T-helper 17 cell (primary cell): Measurements from ENCODE around the gene FAIM. TPM values are rescaled to one million over a fixed set of nuclear protein-coding genes. Genes with fewer than 3 reads are reported as not detected.

ENCODE experiments used
- ATAC-seq: fragments of 150-1000 bp; cut with Tn5 transposase; 2 replicates; pipeline ENCODE4 v1.10.0; 2021; ENCODE audit warnings: mild to moderate bottlenecking, moderate library complexity
- DNase-seq, 3 donors: peaks; one replicate each; pipeline versions ENCODE4 v3.0.0 to v3.0.0-alpha.2; 2020 to 2021
- H3K9me3 ChIP-seq: one replicate; pipeline ENCODE4 v1.7.0; 2013; ENCODE audit warnings: low read length, mild to moderate bottlenecking; ENCODE audit not compliant: control insufficient read depth, poor library complexity, severe bottlenecking
- H3K27ac Mint-ChIP-seq: one replicate; pipeline ENCODE4 v1.8.0; 2022; ENCODE audit warnings: mild to moderate bottlenecking, moderate library complexity, mixed read lengths
- H3K27me3 Mint-ChIP-seq: one replicate; pipeline ENCODE4 v1.8.0; 2022; ENCODE audit warnings: mixed read lengths
- H3K36me3 Mint-ChIP-seq: one replicate; pipeline ENCODE4 v1.8.0; 2022; ENCODE audit warnings: low read depth, mixed read lengths
- H3K4me1 Mint-ChIP-seq: one replicate; pipeline ENCODE4 v1.8.0; 2022; ENCODE audit warnings: mild to moderate bottlenecking, mixed read lengths
- H3K4me3 Mint-ChIP-seq: one replicate; pipeline ENCODE4 v1.8.0; 2022; ENCODE audit warnings: mild to moderate bottlenecking, moderate library complexity, mixed read lengths
- total RNA-seq, 4 donors: library from RNA in 2 of 4; stranded (reverse) in 2 of 4; gene quantifications; one replicate each; pipeline ENCODE4 v1.2.3 and lab custom pipeline; 2022 to 2026

Gene FAIM
- total RNA-seq, 2 donors from 2014 or later: 2.1 to 2.2 TPM

DNA sequence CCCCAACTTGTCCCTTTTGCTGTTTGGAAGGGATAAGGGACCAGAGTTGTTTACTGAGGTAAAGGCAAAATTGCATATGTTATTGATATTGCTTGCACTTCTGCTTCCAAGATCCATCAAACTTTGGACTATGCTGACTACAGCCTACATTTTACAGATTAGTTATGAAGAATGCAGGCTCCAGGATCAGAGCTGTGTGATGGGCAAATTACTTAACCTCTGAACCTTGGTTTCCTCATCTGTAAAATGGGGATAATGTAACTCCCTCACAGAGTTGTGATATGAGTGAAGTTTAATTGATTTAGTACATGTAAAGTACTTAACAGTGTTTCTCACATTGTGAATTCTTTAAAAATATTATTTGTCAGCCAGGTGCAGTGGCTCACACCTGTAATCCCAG lies 15.9 kb downstream of the FAIM start:
- H3K27me3 Mint-ChIP-seq: no peaks in the 10 kb centered on the region
- peaks cover under 1% of the 10 kb centered on the region for H3K36me3 Mint-ChIP-seq
- H3K27ac Mint-ChIP-seq: no peak overlapping the region
- DNase-seq (no peak), ATAC-seq (no peak)
- no peaks in the 10 kb centered on the region for H3K9me3 ChIP-seq
- H3K4me1 Mint-ChIP-seq: no peaks in the 10 kb centered on the region
- no peak overlapping the region for H3K4me3 Mint-ChIP-seq

DNA sequence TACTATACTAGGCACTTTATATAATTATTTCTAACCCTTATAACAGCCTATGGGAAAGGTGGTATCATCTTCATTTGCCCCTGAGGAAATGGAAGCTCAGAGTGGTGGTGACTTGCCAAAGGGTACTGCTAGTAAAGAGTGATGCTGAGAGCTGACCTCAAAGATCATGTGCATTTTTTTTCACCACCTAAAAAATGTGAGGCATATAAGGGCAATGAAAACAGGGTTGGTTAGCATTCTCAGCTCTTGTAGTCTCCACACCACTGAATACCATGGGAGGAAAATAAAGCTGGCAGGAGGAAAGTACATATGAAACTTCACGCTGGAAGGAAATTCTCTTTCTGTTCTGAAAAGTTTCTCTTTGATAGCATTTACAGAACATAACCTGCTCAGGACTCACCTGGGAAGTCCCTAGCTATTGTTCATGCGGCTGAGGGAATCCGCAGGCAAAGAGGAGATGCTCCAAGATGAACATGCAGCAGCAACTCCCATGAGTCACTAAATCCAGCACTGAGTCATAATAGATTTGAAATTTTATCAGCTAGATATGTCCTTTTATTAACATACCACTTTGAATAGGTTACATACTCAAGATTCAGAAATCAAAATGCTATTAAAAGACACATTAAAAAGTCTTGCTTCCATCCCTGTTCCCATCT lies 17.3 kb downstream of the FAIM start:
- Mint-ChIP-seq H3K4me1 (no peaks in the 10 kb centered on the region), H3K27me3 (no peaks in the 10 kb centered on the region)
- no peak for ATAC-seq

DNA sequence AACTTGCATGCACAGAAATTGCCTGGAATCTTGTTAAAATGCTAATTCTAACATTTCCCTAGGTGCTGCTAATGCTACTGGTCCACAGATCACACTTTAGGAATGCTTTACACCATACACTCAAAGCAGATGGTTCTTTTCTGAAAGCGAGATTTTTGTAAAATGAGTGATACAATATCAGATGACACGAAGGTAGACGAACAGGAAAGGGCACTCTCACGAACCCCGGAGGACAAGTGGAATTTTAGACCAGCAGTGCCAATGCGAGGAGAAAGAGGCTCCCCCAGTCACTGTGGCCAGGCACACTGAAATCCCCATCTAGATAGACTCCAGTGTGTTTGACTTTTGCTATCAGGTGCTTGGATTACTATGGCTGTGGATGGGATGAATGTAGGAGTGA lies 21.0 kb downstream of the FAIM start:
- Mint-ChIP-seq H3K4me3 (no peak overlapping the region), H3K27ac (peak overlapping the region; percentile 56)

More for the DNA sequence above, 17.3 kb downstream of the FAIM start:
- Mint-ChIP-seq H3K27ac (no peak overlapping the region), H3K4me3 (no peak overlapping the region), H3K36me3 (peaks cover 4% of the 10 kb centered on the region)
- no peaks in the 10 kb centered on the region for H3K9me3 ChIP-seq
- no peak for DNase-seq

DNA sequence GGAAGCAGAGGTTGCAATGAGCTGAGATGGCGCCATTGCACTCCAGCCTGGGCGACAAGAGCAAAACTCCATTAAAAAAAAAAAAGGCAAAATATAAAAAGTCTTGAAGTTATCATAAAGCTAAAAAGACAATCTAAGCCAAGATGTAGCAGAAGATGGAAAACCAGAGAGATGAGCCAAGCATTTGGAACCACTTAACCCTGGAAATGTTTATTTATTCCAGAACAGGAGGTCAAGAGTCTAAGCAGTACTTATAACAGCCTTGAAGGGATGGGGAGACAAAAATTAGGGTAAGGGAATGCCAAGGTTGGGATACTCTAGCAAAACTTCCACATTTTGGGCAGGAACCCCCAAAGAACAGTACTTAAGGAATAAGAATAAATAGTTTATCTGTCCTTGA lies 30.1 kb downstream of the FAIM start:
- DNase-seq (no peak), ATAC-seq (no peak)
- no peaks in the 10 kb centered on the region for H3K27me3 Mint-ChIP-seq
- no peak overlapping the region for H3K4me3 Mint-ChIP-seq
- no peak overlapping the region for H3K27ac Mint-ChIP-seq
- H3K4me1 Mint-ChIP-seq: no peaks in the 10 kb centered on the region
- no peaks in the 10 kb centered on the region for H3K9me3 ChIP-seq
- H3K36me3 Mint-ChIP-seq: no peaks in the 10 kb centered on the region

More for the DNA sequence above, 21.0 kb downstream of the FAIM start:
- Mint-ChIP-seq H3K27me3 (no peaks in the 10 kb centered on the region), H3K4me1 (no peaks in the 10 kb centered on the region), H3K36me3 (peaks cover 4% of the 10 kb centered on the region)
- ATAC-seq (no peak), DNase-seq (no peak)
- H3K9me3 ChIP-seq: no peaks in the 10 kb centered on the region

DNA sequence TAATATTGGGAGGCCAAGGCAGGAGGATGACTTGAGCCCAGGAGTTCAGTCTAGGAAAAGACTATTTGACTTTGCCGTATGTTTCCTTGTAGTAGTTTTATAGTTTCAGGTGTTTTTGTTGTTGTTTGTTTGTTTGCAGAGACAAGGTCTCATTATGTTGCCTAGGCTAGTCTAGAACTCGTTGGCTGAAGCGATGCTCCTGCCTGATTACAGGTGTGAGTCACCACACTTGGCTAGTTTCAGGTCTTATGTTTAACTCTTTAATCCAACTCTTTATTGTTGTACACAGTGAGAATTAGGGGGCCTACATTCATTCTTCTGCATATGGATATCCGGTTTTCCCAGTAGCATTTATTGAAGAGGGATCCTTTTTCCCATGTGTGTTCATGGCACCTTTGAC lies 32.0 kb downstream of the FAIM start:
- Mint-ChIP-seq H3K4me1 (no peaks in the 10 kb centered on the region), H3K27ac (no peak overlapping the region), H3K27me3 (no peaks in the 10 kb centered on the region), H3K4me3 (no peak overlapping the region), H3K36me3 (no peaks in the 10 kb centered on the region)
- DNase-seq (no peak), ATAC-seq (no peak)
- H3K9me3 ChIP-seq: no peaks in the 10 kb centered on the region

DNA sequence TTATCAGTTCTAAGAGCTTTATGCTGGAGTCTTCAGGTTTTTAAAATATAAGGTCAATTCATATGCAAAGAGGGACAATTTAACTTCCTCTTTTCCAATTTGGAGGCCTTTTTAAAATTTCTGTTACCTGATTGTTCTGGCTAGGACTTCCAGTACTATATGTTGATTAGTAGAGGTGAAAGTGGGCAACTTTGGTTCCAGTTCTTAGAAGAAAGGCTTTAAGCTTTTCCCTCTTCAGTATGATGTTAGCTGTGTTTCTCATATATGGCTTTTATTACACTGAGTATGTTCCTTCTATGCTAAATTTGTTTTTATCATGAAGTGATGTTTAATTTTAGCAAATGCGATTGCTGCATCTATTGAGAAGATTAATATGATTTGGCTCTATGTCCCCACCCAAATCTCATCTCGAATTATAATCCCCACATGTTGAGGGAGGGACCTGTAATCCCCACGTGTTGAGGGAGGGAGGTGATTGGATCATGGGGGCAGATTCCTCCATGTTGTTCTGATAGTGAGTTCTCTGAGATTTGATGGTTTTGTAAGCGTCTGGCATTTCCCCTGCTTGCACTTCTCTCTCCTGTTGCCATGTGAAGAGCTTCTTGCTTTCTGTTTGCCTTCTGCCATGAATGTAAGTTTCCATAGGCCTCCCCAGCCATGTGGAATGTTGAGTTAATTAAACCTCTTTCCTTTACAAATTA lies 33.8 kb downstream of the FAIM start:
- Mint-ChIP-seq H3K36me3 (no peaks in the 10 kb centered on the region), H3K4me3 (no peak overlapping the region), H3K4me1 (no peaks in the 10 kb centered on the region), H3K27ac (no peak overlapping the region), H3K27me3 (no peaks in the 10 kb centered on the region)
- no peak for DNase-seq
- ATAC-seq: no peak
- H3K9me3 ChIP-seq: no peaks in the 10 kb centered on the region

DNA sequence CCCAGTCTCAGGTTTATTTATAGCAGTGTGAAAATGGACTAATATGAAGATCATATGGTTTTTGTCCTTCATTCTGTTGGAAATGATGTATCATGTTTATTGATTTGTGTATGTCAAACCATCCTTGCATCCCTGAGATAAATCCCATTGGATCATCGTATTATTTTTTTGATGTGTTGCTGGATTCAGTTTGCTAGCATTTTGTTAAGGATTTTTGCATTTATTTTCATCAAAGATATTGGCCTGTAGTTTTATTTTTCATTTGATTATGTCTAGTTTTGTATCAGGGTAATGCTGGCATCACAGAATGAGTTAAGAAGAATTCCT lies 34.3 kb downstream of the FAIM start:
- ATAC-seq: no peak
- DNase-seq: no peak
- no peak overlapping the region for H3K27ac Mint-ChIP-seq
- H3K36me3 Mint-ChIP-seq: no peaks in the 10 kb centered on the region
- no peaks in the 10 kb centered on the region for H3K9me3 ChIP-seq
- no peak overlapping the region for H3K4me3 Mint-ChIP-seq
- no peaks in the 10 kb centered on the region for H3K27me3 Mint-ChIP-seq
- no peaks in the 10 kb centered on the region for H3K4me1 Mint-ChIP-seq

DNA sequence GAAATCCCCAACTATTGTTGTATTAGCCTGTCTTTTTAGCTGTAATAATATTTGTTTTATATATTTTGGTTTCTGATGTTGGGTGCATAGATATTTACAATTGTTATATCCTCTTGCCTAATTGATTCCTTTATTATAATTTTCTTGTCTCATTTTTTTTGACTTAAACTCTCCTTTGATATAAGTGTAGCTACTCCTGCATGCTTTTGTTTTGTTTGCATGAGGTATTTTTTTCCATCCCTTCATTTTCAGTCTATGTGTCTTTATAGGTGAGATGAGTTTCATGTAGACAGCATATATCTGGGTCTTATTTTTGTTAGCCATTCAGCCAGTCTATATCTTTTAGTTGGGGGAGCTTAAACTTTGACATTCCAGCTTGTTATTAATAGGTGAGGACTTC lies 37.4 kb downstream of the FAIM start:
- ATAC-seq (no peak), DNase-seq (no peak)
- no peak overlapping the region for H3K27ac Mint-ChIP-seq
- H3K9me3 ChIP-seq: no peaks in the 10 kb centered on the region
- peaks cover 2% of the 10 kb centered on the region for H3K36me3 Mint-ChIP-seq
- H3K27me3 Mint-ChIP-seq: no peaks in the 10 kb centered on the region
- no peak overlapping the region for H3K4me3 Mint-ChIP-seq
- H3K4me1 Mint-ChIP-seq: no peaks in the 10 kb centered on the region

DNA sequence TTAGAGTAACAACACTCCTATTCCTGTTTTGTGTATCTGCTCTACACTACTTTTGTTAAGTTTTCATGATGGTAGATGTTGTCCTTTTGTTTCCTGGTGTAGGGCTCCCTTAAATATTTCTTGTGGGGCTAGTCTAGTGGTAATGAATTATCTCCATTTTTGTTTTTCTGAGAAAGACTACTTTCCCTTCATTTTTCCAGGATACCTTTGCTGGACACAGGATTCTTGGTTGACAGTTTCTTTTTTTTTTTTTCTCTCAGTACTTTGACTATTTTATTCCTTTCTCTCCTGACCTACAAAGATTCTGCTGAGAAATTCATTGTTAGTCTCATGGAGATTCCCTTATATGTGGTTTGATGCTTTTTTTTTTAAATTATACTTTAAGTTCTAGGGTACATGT lies 37.9 kb downstream of the FAIM start:
- H3K9me3 ChIP-seq: no peaks in the 10 kb centered on the region
- DNase-seq: no peak
- Mint-ChIP-seq H3K4me3 (no peak overlapping the region), H3K27ac (no peak overlapping the region), H3K4me1 (no peaks in the 10 kb centered on the region), H3K27me3 (no peaks in the 10 kb centered on the region), H3K36me3 (peaks cover 5% of the 10 kb centered on the region)
- no peak for ATAC-seq

DNA sequence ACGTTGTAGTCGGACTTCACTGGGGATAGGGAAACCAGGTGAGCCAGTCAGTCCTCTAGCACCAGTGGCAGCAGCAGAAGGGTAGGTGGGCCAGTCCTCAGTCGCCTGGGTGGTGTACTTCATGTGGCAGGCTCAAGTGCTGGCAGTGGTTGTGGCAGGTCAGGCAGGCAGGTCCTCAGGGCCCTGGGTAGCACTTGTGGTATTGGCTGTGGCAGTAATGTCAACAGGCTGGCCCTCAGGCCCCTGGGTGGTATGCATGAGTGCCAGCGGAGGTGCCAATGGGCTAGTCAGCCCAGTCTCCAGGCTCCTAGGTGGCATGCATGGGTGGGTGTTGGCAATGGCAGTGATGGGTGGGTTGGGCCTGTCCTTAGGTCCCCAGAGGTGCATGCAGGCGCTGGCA lies 40.6 kb downstream of the FAIM start:
- Mint-ChIP-seq H3K27me3 (no peaks in the 10 kb centered on the region), H3K4me3 (no peak overlapping the region), H3K27ac (no peak overlapping the region), H3K36me3 (peaks cover 5% of the 10 kb centered on the region), H3K4me1 (no peaks in the 10 kb centered on the region)
- no peaks in the 10 kb centered on the region for H3K9me3 ChIP-seq
- ATAC-seq: no peak
- DNase-seq: no peak

DNA sequence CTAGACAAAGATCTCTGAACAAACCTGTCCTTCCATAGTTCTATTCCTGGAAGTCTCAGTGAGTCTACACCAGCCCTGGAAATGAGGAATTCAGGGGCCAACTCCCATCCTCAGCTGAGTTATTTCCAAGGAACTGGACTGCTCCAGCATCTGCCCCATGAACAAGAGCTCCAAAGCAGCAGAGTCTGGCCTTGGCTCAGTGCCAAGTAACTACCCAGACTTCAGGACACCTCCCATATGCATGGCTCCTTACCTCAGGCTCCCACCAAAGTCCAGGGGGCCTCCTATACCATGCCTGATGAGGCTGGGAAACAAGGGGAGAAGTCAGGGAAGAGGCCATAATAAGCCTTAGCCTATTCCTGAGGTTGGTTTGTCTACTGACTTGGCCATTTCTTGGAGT lies 45.0 kb downstream of the FAIM start:
- ATAC-seq (no peak), DNase-seq (no peak)
- Mint-ChIP-seq H3K36me3 (peaks cover 18% of the 10 kb centered on the region), H3K4me3 (no peak overlapping the region), H3K4me1 (no peaks in the 10 kb centered on the region), H3K27me3 (no peaks in the 10 kb centered on the region), H3K27ac (no peak overlapping the region)
- no peaks in the 10 kb centered on the region for H3K9me3 ChIP-seq

DNA sequence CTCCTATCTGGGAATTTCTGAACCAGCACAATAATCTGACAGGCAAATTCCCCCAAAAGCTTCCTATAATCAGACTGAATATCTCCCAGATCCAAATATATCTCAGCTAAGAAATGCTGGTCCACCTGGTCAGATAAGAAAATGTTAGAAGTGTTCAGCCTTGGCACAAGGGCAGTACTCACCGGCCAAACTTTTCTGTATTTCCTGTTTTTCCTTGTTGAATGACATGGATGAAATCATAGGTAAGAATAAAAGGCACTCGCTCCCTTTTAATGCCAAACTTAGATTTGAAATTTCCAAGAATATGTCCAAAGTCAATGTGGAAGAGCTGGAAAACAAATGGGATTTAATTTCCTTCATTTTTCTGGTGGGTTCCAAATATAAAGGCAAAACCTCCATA lies 48.9 kb downstream of the FAIM start:
- Mint-ChIP-seq H3K36me3 (peaks cover 13% of the 10 kb centered on the region), H3K4me1 (no peaks in the 10 kb centered on the region), H3K27me3 (no peaks in the 10 kb centered on the region), H3K4me3 (no peak overlapping the region), H3K27ac (no peak overlapping the region)
- no peak for ATAC-seq
- H3K9me3 ChIP-seq: no peaks in the 10 kb centered on the region
- DNase-seq: no peak

DNA sequence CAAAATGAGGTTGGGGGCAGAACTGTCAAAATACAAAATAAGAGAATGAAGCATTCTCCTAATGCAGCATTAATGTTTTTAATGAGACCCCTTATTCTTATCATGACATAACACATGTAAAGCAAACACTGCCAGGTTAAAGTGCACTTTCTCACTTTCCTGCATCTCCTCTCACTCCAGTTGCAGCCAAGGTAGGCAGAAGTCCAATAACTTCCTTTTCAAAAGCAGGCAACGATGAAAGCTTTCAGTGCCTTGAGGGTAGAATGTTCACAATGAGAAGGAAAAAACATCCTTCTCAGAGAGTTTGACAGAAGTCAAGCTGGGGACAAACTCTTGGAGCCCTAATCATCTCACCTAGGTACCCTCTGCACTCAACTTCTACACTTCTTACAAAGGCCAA lies 59.5 kb downstream of the FAIM start:
- Mint-ChIP-seq H3K36me3 (peaks cover 18% of the 10 kb centered on the region), H3K27me3 (no peaks in the 10 kb centered on the region), H3K27ac (no peak overlapping the region), H3K4me1 (peaks cover 7% of the 10 kb centered on the region), H3K4me3 (no peak overlapping the region)
- DNase-seq (no peak), ATAC-seq (no peak)
- no peaks in the 10 kb centered on the region for H3K9me3 ChIP-seq

DNA sequence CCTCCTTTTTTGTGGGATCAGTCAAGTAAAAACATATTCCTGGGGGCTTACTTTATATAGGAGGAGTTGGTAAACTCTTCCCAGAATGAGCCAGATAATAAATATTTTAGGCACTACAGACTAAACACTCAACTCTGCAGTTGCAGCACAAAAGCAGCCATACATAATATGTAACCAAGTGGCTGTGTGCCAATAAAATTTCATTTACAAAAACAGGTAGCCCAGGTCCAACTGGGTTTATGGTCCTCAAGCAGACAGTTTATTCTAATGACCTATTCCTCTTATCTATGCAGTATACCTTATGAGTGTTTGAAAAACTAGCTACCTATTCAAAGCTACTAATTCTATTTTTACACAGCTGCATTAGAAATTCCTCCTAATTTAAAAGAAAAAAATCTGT lies 61.8 kb downstream of the FAIM start:
- no peaks in the 10 kb centered on the region for H3K27me3 Mint-ChIP-seq
- peaks cover 7% of the 10 kb centered on the region for H3K4me1 Mint-ChIP-seq
- no peak overlapping the region for H3K4me3 Mint-ChIP-seq
- no peaks in the 10 kb centered on the region for H3K9me3 ChIP-seq
- no peak for DNase-seq
- H3K36me3 Mint-ChIP-seq: peaks cover 18% of the 10 kb centered on the region
- ATAC-seq: no peak
- no peak overlapping the region for H3K27ac Mint-ChIP-seq
